Spinal cord (tissue), 10 donors: ENCODE data around the gene SMIM11. TPM values are rescaled to one million over a fixed set of nuclear protein-coding genes. Genes with fewer than 3 reads are reported as not detected.
"Not testable (repeated sequence)": the region's sequence is repeated elsewhere in the genome, so short reads cannot be mapped to it uniquely, and the experiment has no call there.

Experiments
- DNase-seq, 6 donors: peaks; one replicate each; pipeline versions ENCODE4 v3.0.0 to v3.0.0-alpha.2; 2013 to 2015; ENCODE audit warnings: low spot score in 6 of 6, low read depth in 4 of 6
- H3K27ac ChIP-seq: one replicate; pipeline ENCODE4 v1.5.1; 2013; ENCODE audit warnings: low read depth, low read length, control low read depth
- H3K27me3 ChIP-seq: one replicate; pipeline ENCODE4 v1.6.1; 2013; ENCODE audit warnings: low read length; ENCODE audit not compliant: control insufficient read depth, insufficient read depth
- H3K36me3 ChIP-seq: one replicate; pipeline ENCODE4 v1.6.1; 2013; ENCODE audit warnings: low read length; ENCODE audit not compliant: control insufficient read depth, insufficient read depth
- H3K4me1 ChIP-seq: one replicate; pipeline ENCODE4 v1.6.1; 2013; ENCODE audit warnings: low read length; ENCODE audit not compliant: control insufficient read depth, insufficient read depth
- H3K4me3 ChIP-seq: one replicate; pipeline ENCODE4 v1.5.1; 2013; ENCODE audit warnings: low read depth, low read length, control low read depth
- H3K9me3 ChIP-seq: one replicate; pipeline ENCODE4 v1.6.1; 2013; ENCODE audit warnings: low read length; ENCODE audit not compliant: control insufficient read depth, insufficient read depth
- WGBS: methylation state at CpG from one replicate; pipeline ENCODE4 v1.1.5; 2013; ENCODE audit warnings: missing lambda C conversion rate; ENCODE audit not compliant: insufficient coverage; 5-methylcytosine and 5-hydroxymethylcytosine counted together
- polyA plus RNA-seq, 2 donors: library from polyadenylated mRNA; unstranded; fragments of 120-200 nt; gene quantifications; one replicate each; pipeline ENCODE4 v1.2.1, GENCODE V29; 2013; ENCODE audit not compliant: insufficient read length in 2 of 2
- total RNA-seq, 2 donors: library from RNA; depleted of rRNA in 1 of 2; stranded (reverse); fragments of 120-200 nt in 1 of 2; fragments of >200 nt in 1 of 2; gene quantifications; one replicate each; pipeline versions ENCODE4 v1.2.3 to v1.2.4, GENCODE V29; 2013 to 2014
- donor health status: healthy.

Gene SMIM11
- total and polyA plus RNA-seq, 4 donors: 9.8 to 39.6 (median 12.1) TPM

- not testable (repeated sequence) for DNase-seq, H3K4me3 ChIP-seq, H3K9me3 ChIP-seq, H3K36me3 ChIP-seq, H3K27me3 ChIP-seq, H3K4me1 ChIP-seq, H3K27ac ChIP-seq
- WGBS: no CpG with 5 or more reads among the region's 5 CpGs
Observed at GRCh38 chr21:34400522-34400921, 25.2 kb downstream of the SMIM11 start.

DNA sequence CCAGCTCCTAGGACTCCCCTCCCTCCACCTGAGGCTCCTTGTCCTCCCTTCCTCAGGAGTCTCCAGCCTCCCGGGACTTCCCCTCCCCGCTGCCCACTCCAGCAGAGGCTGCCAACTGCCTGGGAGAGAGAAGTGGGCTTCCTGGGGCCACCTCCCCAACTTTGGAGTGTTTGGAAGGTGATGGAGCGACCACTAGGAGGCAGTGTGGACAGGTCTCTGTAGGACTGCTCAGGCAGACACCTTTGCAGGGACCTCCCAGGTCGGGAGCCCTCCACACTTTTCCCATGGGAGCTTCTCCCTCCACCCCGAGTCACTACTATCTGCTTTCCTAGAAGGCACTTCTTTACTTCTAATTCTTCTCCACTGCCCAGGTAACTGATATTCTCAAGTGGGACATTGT is 29.4 kb downstream of the SMIM11 start:
- H3K4me3 ChIP-seq, H3K27me3 ChIP-seq, H3K4me1 ChIP-seq, H3K36me3 ChIP-seq, DNase-seq, H3K27ac ChIP-seq, H3K9me3 ChIP-seq: not testable (repeated sequence)
- WGBS: no CpG with 5 or more reads among the region's 5 CpGs

DNA sequence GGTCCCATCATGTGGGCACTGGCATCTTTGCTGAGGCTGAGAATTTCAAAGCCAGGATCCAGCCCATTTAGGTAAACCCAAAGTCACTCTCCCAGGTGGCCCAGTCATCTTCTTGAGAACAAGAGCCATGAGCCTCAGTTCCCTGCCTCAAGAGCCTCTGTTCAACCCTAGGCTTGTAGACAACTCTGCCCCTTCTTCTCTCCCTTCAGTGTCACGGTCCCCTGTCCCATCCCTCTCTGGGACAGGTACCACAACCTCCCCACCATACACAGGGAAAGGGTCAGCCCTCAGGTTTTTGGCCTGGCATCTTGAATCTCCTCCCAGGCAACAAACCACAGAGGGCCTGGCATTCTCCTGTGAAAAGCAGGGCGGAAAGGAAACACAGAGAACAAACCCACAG is 30.4 kb downstream of the SMIM11 start:
- not testable (repeated sequence) for H3K9me3 ChIP-seq, H3K27ac ChIP-seq, H3K36me3 ChIP-seq, DNase-seq, H3K4me3 ChIP-seq, H3K4me1 ChIP-seq, H3K27me3 ChIP-seq
- WGBS: no CpG with 5 or more reads among the region's 2 CpGs

DNA sequence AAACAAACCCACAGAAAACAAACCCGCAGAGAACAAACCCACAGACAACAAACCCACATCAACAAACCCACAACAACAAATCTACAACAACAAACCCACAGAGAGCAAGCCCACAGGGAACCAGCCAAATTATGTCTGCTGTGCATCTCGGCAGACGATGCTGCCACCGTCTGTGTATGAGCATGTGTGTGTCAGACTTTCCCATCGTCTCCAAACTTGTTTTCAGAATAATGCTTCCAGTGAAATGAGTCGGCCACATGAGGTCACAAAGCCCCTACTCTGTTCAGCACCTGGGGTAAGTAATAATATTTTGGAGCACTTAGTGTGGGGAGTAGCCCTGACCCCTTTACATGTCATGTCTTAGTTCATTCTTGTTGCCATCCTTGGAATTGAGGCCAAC is 30.8 kb downstream of the SMIM11 start:
- H3K4me1 ChIP-seq, H3K9me3 ChIP-seq, H3K4me3 ChIP-seq, H3K27me3 ChIP-seq, H3K36me3 ChIP-seq, DNase-seq, H3K27ac ChIP-seq: not testable (repeated sequence)
- no CpG with 5 or more reads among the region's 6 CpGs for WGBS

- H3K9me3 ChIP-seq, H3K27ac ChIP-seq, DNase-seq, H3K4me3 ChIP-seq, H3K4me1 ChIP-seq, H3K27me3 ChIP-seq, H3K36me3 ChIP-seq: not testable (repeated sequence)
- WGBS: no CpG with 5 or more reads among the region's 2 CpGs
Observed at GRCh38 chr21:34406676-34407075, 31.4 kb downstream of the SMIM11 start.

- H3K27me3 ChIP-seq, H3K4me1 ChIP-seq, H3K4me3 ChIP-seq, DNase-seq, H3K9me3 ChIP-seq, H3K27ac ChIP-seq, H3K36me3 ChIP-seq: not testable (repeated sequence)
- no CpG with 5 or more reads among the region's 9 CpGs for WGBS
Observed at GRCh38 chr21:34407294-34407693, 32.0 kb downstream of the SMIM11 start.

DNA sequence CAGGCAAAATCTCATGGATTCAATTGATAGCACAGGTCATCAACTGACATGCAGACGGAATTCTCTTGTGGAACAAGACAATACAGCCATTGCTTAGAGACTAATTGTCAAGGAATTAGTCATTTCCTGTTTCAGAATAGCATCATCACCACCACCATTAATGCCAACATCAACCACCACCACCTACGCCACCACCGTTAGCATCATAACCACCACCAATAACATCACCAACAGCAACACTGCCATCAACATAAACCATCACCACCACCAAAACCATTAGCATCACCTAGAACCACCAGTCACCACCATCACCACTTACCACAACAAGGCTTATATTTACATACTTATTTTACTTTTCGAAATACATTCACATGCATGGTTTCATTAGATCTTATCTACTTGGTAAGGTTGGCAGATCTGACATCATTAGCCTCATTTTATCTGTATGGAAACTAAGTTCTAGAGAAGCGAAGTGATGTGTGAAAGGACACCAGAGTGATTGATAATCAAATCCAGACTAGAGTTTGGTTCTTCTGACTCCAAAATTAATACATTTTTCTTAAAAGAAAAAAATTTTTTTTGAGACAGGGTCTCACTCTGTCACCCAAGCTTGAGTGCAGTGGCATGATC is 42.3 kb downstream of the SMIM11 start:
- H3K4me1 ChIP-seq, H3K27ac ChIP-seq, H3K4me3 ChIP-seq, H3K36me3 ChIP-seq, DNase-seq, H3K9me3 ChIP-seq, H3K27me3 ChIP-seq: not testable (repeated sequence)
- WGBS: no CpG with 5 or more reads among the region's 5 CpGs

- H3K4me3 ChIP-seq, H3K27ac ChIP-seq, DNase-seq, H3K36me3 ChIP-seq, H3K4me1 ChIP-seq, H3K27me3 ChIP-seq, H3K9me3 ChIP-seq: not testable (repeated sequence)
- WGBS: no CpG with 5 or more reads among the region's 4 CpGs
Observed at GRCh38 chr21:34423805-34424204, 48.5 kb downstream of the SMIM11 start, which contains the start of gene SMIM34. TSS of gene SMIM34 (minus strand) at chr21:34423951. CDS start at chr21:34423839, 112 bp downstream.

- WGBS: no CpG with 5 or more reads among the region's 8 CpGs
- not testable (repeated sequence) for H3K4me3 ChIP-seq, H3K4me1 ChIP-seq, H3K27ac ChIP-seq, H3K9me3 ChIP-seq, DNase-seq, H3K36me3 ChIP-seq, H3K27me3 ChIP-seq
Observed at GRCh38 chr21:34427339-34427738, 52.0 kb downstream of the SMIM11 start.

- no CpG with 5 or more reads among the region's 6 CpGs for WGBS
- H3K27me3 ChIP-seq, H3K4me3 ChIP-seq, H3K9me3 ChIP-seq, DNase-seq, H3K27ac ChIP-seq, H3K36me3 ChIP-seq, H3K4me1 ChIP-seq: not testable (repeated sequence)
Observed at GRCh38 chr21:34428441-34428840, 53.1 kb downstream of the SMIM11 start.
